Esophagus muscularis mucosa (tissue), 4 donors: ENCODE data around the gene SNED1. TPM values are rescaled to one million over a fixed set of nuclear protein-coding genes. Genes with fewer than 3 reads are reported as not detected.

ENCODE experiments used
- DNase-seq: peaks from one replicate; pipeline ENCODE4 v3.0.0-alpha.2; 2017; ENCODE audit errors: extremely low spot score
- H3K27ac ChIP-seq, 4 donors: fragments of 200-600 bp; sonication (generic); replicated peaks in 1 of 4; 1 replicate in 3 of 4; 2 replicates in 1 of 4; pipeline ENCODE4 v1.5.1; 2016 to 2019; ENCODE audit warnings: mild to moderate bottlenecking in 1 of 4
- H3K27me3 ChIP-seq, 4 donors: fragments of 200-600 bp; sonication (generic); one replicate each; pipeline versions ENCODE4 v1.5.1 to v1.6.0; 2016 to 2019
- H3K36me3 ChIP-seq, 4 donors: fragments of 200-600 bp; sonication (generic); one replicate each; pipeline ENCODE4 v1.5.1; 2016 to 2019
- H3K4me1 ChIP-seq, 4 donors: fragments of 200-600 bp; sonication (generic); one replicate each; pipeline ENCODE4 v1.5.1; 2016 to 2019
- H3K4me3 ChIP-seq, 4 donors: fragments of 200-600 bp; sonication (generic); 1 replicate in 2 of 4; 2 replicates in 2 of 4; pipeline ENCODE4 v1.5.1; 2016 to 2019; ENCODE audit warnings: mild to moderate bottlenecking in 4 of 4, moderate library complexity in 1 of 4
- H3K9me3 ChIP-seq, 4 donors: fragments of 200-600 bp; sonication (generic); 1 replicate in 3 of 4; 2 replicates in 1 of 4; pipeline ENCODE4 v1.5.1; 2016 to 2019
- CTCF ChIP-seq, 3 experiments: fragments of 200-600 bp in 2 of 3; fragments of 450-650 bp in 1 of 3; sonication (generic) in 2 of 3; IDR thresholded peaks; one replicate each; pipeline ENCODE4 v1.5.1; 2017 to 2019; ENCODE audit warnings: antibody characterized with exemption in 3 of 3, mild to moderate bottlenecking in 2 of 3, moderate library complexity in 1 of 3
- EP300 ChIP-seq: sonication (generic); formaldehyde crosslinking; IDR thresholded peaks from one replicate; pipeline ENCODE4 v1.6.1; 2017; ENCODE audit warnings: antibody characterized with exemption
- POLR2A ChIP-seq: fragments of 450-650 bp; IDR thresholded peaks from one replicate; pipeline ENCODE4 v1.6.1; 2017; ENCODE audit warnings: antibody characterized with exemption, moderate library complexity, mild to moderate bottlenecking, low read depth
- POLR2AphosphoS5 ChIP-seq, 2 donors: sonication (generic); formaldehyde crosslinking; IDR thresholded peaks; one replicate each; pipeline ENCODE4 v1.6.1; 2017; ENCODE audit warnings: antibody characterized with exemption in 2 of 2
- WGBS: methylation state at CpG from one replicate; pipeline ENCODE4 v1.1.5; 2018; 5-methylcytosine and 5-hydroxymethylcytosine counted together
- intact Hi-C: fragments of 100-400 bp; cut with DNase I; formaldehyde crosslinking; loops from one replicate; pipeline ENCODE4 v1.15.1; 2023
- total RNA-seq, 4 donors: library from RNA; depleted of rRNA; stranded (reverse); fragments of >200 nt; gene quantifications; one replicate each; pipeline versions ENCODE4 v1.1.0 to v1.2.1, GENCODE V29; 2016

SNED1 gene
- total RNA-seq, 4 donors from 2014 or later, result 7.3 to 14.1 (median 11.6) TPM

GRCh38 chr2:240981280-240981679 is 17.1 kb upstream of the SNED1 start:
- Histone ChIP-seq H3K36me3 (no peaks in the 10 kb centered on the region), H3K9me3 (no peaks in the 10 kb centered on the region), H3K27me3 (peaks cover 0 to 33% (median 8%) of the 10 kb centered on the region in 4 donors), H3K27ac (no peak overlapping the region), H3K4me3 (no peak overlapping the region), H3K4me1 (peaks cover 0 to 10% (median 3%) of the 10 kb centered on the region in 4 donors)
- intact Hi-C loops, result no loop called here
- no peak for TF ChIP-seq POLR2AphosphoS5 (IDR thresholded peaks at IDR 0.05)
- no peak for TF ChIP-seq POLR2A
- no peak for TF ChIP-seq EP300
- no peak for TF ChIP-seq CTCF (IDR thresholded peaks at IDR 0.05)
- 33% methylated on average over 3 of the region's 4 CpGs for WGBS
- no peak for DNase-seq

GRCh38 chr2:240981871-240982800 is 16.3 kb upstream of the SNED1 start:
- Histone ChIP-seq H3K27ac (no peak overlapping the region), H3K36me3 (no peaks in the 10 kb centered on the region), H3K9me3 (no peaks in the 10 kb centered on the region), H3K4me3 (no peak overlapping the region), H3K4me1 (peaks cover 0 to 15% (median 10%) of the 10 kb centered on the region in 4 donors), H3K27me3 (peaks cover 0 to 41% (median 8%) of the 10 kb centered on the region in 4 donors)
- no peak for DNase-seq
- intact Hi-C loops, result no loop called here
- TF ChIP-seq POLR2A, result no peak
- TF ChIP-seq CTCF (IDR thresholded peaks at IDR 0.05), result no peak
- TF ChIP-seq EP300, result no peak
- no peak for TF ChIP-seq POLR2AphosphoS5 (IDR thresholded peaks at IDR 0.05)
- 76% methylated on average over 23 of the region's 25 CpGs for WGBS

DNA sequence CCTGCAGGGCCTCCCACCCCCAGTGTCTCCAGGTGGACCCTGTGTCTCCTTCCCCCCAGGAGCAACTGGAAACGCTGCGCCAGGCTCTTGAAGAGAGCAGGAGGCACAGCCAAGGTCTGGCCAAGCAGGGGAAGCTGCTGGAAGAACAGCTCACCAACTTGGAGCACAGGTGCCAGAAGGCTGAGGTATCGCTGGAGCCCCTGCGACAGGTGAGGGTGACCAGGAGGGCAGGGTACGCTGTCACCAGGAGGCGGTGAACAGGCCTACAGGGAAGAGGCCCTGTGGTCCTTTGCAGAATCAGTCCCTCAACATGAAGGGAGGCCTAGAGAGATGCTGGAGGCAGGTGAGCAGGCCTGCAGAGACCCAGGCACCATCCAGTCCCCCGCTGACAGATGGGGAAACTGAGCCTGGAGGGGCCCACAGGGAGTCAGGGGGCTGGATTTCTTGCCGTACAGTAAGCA is 15.6 kb upstream of the SNED1 start:
- Histone ChIP-seq H3K4me3 (no peak overlapping the region), H3K27me3 (peaks cover 0 to 41% (median 8%) of the 10 kb centered on the region in 4 donors), H3K36me3 (no peaks in the 10 kb centered on the region), H3K9me3 (peaks cover 0 to 3% (median 0%) of the 10 kb centered on the region in 4 donors), H3K27ac (no peak overlapping the region), H3K4me1 (peaks cover 5 to 23% (median 17%) of the 10 kb centered on the region in 4 donors)
- TF ChIP-seq CTCF (IDR thresholded peaks at IDR 0.05), result no peak
- intact Hi-C loops, result no loop called here
- DNase-seq, result no peak
- 84% methylated on average over 7 of the region's 8 CpGs for WGBS

DNA sequence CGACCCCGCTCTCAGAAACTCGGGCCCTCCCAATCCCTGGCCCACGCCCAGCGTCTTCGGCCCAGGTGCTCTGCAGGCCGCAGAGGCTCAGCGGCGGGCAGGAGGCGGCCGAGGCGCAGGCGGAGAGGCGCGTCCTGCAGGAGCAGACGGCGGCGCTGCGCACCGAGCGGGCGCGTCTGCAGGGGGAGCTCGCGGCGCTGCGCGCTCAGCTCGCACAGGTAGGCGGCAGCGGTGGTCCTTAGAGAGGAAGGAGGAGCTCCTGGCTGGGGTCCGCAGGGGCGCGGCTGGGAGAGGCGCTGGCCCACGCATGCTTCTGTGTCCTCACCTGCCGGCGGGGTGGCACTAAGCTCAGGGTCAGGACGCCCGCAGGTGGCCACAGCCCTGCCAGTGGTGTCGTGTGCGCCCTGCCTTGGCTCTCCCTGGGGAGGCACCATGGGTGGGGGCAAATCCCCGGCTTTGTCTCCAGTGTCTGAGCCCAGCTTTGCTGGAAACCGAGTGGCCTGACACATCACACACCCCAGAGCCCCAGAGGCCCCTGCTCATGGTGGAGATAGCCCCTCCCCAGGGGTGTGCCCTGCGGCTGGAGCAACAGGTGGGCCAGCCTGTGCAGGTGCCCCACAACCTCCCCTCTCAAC is 14.9 kb upstream of the SNED1 start:
- DNase-seq, result no peak
- Histone ChIP-seq H3K27ac (no peak overlapping the region), H3K36me3 (no peaks in the 10 kb centered on the region), H3K9me3 (peaks cover 0 to 10% (median 3%) of the 10 kb centered on the region in 4 donors), H3K4me3 (no peak overlapping the region), H3K27me3 (peaks cover 0 to 41% (median 8%) of the 10 kb centered on the region in 4 donors), H3K4me1 (peaks cover 6 to 23% (median 20%) of the 10 kb centered on the region in 4 donors)
- WGBS, result 4% methylated on average over 30 of the region's 45 CpGs
- intact Hi-C loops, result no loop called here
- no peak for TF ChIP-seq POLR2A
- TF ChIP-seq CTCF (IDR thresholded peaks at IDR 0.05), result peak; percentile 28 to 45 (median 30)
- no peak for TF ChIP-seq EP300
- no peak for TF ChIP-seq POLR2AphosphoS5 (IDR thresholded peaks at IDR 0.05)
